T-helper 1 cell treated with Interleukin-12 subunit alpha and Interleukin-12 subunit beta and Interleukin-4 antibody, amounts not matched to agents 30 ng/mL and 1 ng/mL, for 36 hours (primary cell): ENCODE data around the gene SNX10. TPM values are rescaled to one million over a fixed set of nuclear protein-coding genes. Genes with fewer than 3 reads are reported as not detected.

Source experiments
- intact Hi-C: fragments of 100-400 bp; cut with micrococcal nuclease; formaldehyde crosslinking; loops from one replicate; pipeline ENCODE4 v1.15.1; 2024
- total RNA-seq: library from RNA; stranded (reverse); gene quantifications from 2 replicates; pipeline ENCODE4 v1.2.3, GENCODE V29; 2022

SNX10 gene
- total RNA-seq, 1 donor from 2014 or later: 43.1 TPM

- intact Hi-C loops: loop anchor here (2.0 kb wide), 1 partner anchor 21 kb away; no protein-coding TSS in a partner anchor
Measured at GRCh38 chr7:26397796-26398426, 106.2 kb downstream of the SNX10 start.

- intact Hi-C loops: loop anchor here (2.0 kb wide), 1 partner anchor 22 kb away; no protein-coding TSS in a partner anchor
Measured at GRCh38 chr7:26398427-26398755, 106.7 kb downstream of the SNX10 start.

GRCh38 chr7:26398756-26399509 is 107.3 kb downstream of the SNX10 start:
- intact Hi-C loops: loop anchor here (2.0 kb wide), 1 partner anchor 22 kb away; no protein-coding TSS in a partner anchor

GRCh38 chr7:26399736-26400135 is 108.1 kb downstream of the SNX10 start:
- intact Hi-C loops: loop anchor here (2.0 kb wide), 1 partner anchor 23 kb away; no protein-coding TSS in a partner anchor

DNA sequence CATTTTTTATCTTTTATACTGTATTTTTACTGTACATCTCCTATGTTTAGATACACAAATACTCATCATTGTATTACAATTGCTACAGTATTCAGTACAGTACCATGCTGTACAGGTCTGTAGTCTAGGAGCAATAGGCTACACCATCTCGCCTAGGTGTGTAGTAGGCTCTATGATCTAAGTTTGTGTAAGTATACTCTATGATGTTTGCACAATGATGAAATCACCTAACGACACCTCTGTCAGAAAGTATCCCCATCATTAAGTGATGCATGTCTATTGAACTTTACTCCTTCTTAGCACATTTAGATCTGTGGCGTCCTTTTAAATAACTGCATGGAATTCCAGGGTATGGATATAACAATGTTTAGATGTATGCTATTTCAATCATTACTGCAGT is 112.0 kb downstream of the SNX10 start:
- intact Hi-C loops: no loop called here

GRCh38 chr7:26404189-26404996 is 112.7 kb downstream of the SNX10 start:
- intact Hi-C loops: no loop called here

GRCh38 chr7:26406433-26406832 is 114.8 kb downstream of the SNX10 start:
- intact Hi-C loops: no loop called here

DNA sequence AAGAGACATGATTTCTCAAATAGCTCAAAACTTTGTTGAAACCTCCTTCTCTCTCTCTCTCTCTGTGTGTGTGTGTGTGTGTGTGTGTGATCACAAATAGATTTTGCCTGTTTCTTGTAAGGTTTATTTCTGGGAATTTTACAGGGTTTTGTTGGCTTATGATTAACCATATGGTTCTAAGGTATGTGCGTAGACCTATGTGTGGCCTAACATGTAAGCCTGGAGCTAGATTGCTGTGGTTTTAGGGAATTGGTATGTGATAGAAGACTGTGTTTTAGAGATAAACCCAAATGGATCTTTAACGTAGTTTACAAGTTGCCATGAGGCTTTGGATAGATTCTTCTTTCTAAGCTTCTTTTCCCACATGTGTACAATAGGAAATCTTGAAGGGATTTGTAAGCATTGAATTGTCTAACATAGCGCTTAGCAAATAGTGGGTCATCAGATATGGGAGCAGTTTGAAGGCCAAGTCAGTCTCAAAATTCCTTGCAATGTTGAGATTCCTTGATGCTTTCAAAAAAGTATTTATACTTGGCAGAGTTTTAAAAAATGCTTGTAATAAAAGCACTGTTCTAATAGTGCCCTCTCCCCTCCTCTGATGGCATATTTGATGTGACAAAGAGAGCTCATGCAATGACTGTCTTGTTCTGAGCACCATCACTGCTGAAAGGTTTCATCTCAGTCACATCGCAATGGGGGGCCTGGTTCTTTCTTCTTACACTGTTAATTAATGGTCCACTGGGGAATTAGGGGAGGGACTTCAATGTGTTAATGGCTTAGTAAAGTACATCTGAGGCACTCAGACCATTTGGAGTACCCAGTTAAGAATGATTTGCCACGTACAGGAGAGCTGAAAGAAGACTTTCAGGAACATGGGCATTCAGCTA is 118.2 kb downstream of the SNX10 start:
- intact Hi-C loops: no loop called here

GRCh38 chr7:26413007-26413691 is 121.5 kb downstream of the SNX10 start:
- intact Hi-C loops: no loop called here

- intact Hi-C loops: no loop called here
Measured at GRCh38 chr7:26416004-26416403, 124.3 kb downstream of the SNX10 start.

- intact Hi-C loops: no loop called here
Measured at GRCh38 chr7:26417911-26418413, 126.3 kb downstream of the SNX10 start.

DNA sequence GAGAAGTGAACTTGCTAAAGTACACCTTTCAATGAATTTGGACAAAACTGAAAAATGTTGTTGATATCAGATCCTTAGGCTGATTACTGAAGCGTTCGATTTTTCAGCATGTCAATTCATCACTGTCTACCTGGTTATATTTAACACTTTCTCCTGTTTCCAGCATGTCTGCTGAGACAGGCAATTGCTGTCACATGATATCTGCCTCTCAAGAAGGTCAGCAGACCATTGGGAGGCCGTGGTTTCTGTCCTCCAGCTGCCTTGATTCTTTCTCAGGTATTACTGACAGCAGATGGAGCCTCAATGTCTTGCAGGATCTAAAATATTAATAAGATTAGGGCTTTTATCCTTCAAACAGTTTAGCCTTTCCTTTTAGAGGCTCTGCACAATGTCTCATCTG is 127.5 kb downstream of the SNX10 start:
- intact Hi-C loops: no loop called here

- intact Hi-C loops: no loop called here
Measured at GRCh38 chr7:26420422-26421019, 128.9 kb downstream of the SNX10 start.

GRCh38 chr7:26422761-26423160 is 131.1 kb downstream of the SNX10 start:
- intact Hi-C loops: no loop called here

DNA sequence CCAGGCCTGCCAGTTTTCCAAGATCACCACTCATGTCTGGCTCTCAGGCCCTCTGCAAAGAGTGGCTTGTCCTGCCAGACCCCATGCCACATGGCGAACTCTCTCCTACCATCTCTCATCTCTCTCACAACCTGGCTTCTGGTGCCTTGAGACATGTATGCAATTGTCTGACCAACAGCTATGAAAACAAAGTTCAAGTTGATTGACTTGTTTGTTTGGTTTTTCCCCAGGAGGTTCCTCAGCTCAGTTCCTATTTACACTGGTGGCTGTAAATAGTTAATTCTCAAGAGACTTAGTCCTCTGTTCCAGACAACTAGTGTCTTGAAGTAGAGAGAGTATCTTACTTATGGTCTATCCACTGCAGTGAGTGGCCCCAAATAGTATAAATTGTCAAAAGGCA is 131.8 kb downstream of the SNX10 start:
- intact Hi-C loops: no loop called here

Other genes with a start within 250 kb of the SNX10 start
- 69.4 and 71.7 TPM in 2 replicates for gene NFE2L3, start 139.7 kb upstream of the SNX10 start, total RNA-seq
- gene HNRNPA2B1, start 91.1 kb upstream of the SNX10 start, total RNA-seq: 688 and 704 TPM in 2 replicates
- gene CBX3, start 90.1 kb upstream of the SNX10 start, total RNA-seq: 198 and 199 TPM in 2 replicates